Mesodermal cell (in vitro differentiated cells): ENCODE results near the gene LYZL1.
"Not testable (repeated sequence)": the region's sequence is repeated elsewhere in the genome, so short reads cannot be mapped to it uniquely, and the experiment has no call there.

ENCODE experiments used
- H3K27ac ChIP-seq: 2 replicates; pipeline ENCODE4 v1.7.0; 2013; ENCODE audit warnings: mild to moderate bottlenecking, low read depth, low read length, moderate library complexity; ENCODE audit not compliant: severe bottlenecking
- H3K36me3 ChIP-seq: 2 replicates; pipeline ENCODE4 v1.7.1; 2013; ENCODE audit warnings: mild to moderate bottlenecking, low read length, moderate library complexity; ENCODE audit not compliant: control insufficient read depth, insufficient read depth
- H3K4me1 ChIP-seq: one replicate; pipeline ENCODE4 v1.7.1; 2013; ENCODE audit warnings: mild to moderate bottlenecking, low read length; ENCODE audit not compliant: insufficient read depth, control insufficient read depth, poor library complexity, severe bottlenecking
- H3K4me3 ChIP-seq: 2 replicates; pipeline ENCODE4 v1.7.0; 2013; ENCODE audit warnings: low read length, control low read depth, mild to moderate bottlenecking; ENCODE audit not compliant: insufficient read depth, poor library complexity, severe bottlenecking; ENCODE audit errors: extremely low read depth
- H3K9me3 ChIP-seq: 2 replicates; pipeline ENCODE4 v1.7.1; 2013; ENCODE audit warnings: mild to moderate bottlenecking, low read length, moderate library complexity; ENCODE audit not compliant: control insufficient read depth
- WGBS, 2 experiments: methylation state at CpG; one replicate each; pipeline ENCODE4 v1.1.5; 2013; ENCODE audit warnings: missing lambda C conversion rate in 2 of 2; ENCODE audit not compliant: insufficient coverage in 2 of 2; 5-methylcytosine and 5-hydroxymethylcytosine counted together

The LYZL1 gene

GRCh38 chr10:29280488-29280840, 8.4 kb upstream of the LYZL1 start:
- Histone ChIP-seq H3K36me3 (no peaks in the 10 kb centered on the region), H3K4me1 (peaks cover 3% of the 10 kb centered on the region), H3K27ac (no peak overlapping the region), H3K4me3 (no peak overlapping the region), H3K9me3 (peaks cover under 1% of the 10 kb centered on the region)
- 90 to 100% methylated on average over 1 to 2 of the region's 3 CpGs for WGBS, 2 experiments

DNA sequence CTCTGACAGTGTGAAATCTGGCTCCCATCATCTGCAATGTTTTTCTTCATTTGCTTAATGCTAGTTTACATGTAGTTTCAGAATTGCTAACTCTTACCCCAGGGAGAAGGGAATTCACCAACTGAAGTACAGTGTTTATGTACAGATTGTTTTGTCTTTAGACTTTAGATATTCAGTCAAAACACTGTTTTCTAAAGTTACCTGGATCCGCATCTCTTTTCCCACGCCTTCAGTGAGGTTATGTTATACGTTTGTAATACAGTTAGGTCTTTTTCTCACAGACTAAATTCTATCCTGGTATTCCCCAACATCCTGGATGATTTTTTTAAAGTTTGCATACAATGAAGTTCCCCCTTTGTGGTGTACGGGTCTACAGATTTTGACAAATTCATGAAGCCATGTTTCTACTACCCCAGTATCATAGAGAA, 3.2 kb upstream of the LYZL1 start:
- Histone ChIP-seq H3K36me3 (no peaks in the 10 kb centered on the region), H3K4me1 (no peaks in the 10 kb centered on the region), H3K9me3 (peaks cover 3% of the 10 kb centered on the region), H3K4me3 (no peak overlapping the region), H3K27ac (no peak overlapping the region)
- WGBS, 2 experiments: 100% methylated on average over 1 of the region's 4 CpGs; no CpG with 5 or more reads in 1 of the 2 experiments

GRCh38 chr10:29287635-29288034, 1.2 kb upstream of the LYZL1 start:
- H3K4me3 ChIP-seq: no peak overlapping the region
- no CpG with 5 or more reads among the region's 4 CpGs for WGBS, 2 experiments
- H3K4me1 ChIP-seq: no peaks in the 10 kb centered on the region
- no peak overlapping the region for H3K27ac ChIP-seq
- H3K9me3 ChIP-seq: peaks cover 3% of the 10 kb centered on the region
- no peaks in the 10 kb centered on the region for H3K36me3 ChIP-seq

DNA sequence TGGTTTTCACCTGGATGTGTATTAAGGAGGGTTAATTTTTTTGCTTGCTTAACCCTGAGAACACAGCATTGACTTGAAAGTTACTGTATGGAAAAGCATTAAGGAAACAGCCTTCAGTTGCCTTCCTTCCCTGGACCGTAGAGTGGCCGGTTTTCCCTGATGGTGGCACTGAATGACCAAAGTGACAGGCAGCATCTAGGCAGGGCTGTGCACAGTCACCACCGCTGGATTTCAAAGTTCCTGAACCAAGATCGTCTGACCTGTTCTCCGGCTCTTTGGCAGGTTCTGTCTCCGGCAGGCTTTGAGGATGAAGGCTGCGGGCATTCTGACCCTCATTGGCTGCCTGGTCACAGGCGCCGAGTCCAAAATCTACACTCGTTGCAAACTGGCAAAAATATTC, 2.7 kb downstream of the LYZL1 start:
- H3K4me3 ChIP-seq, H3K4me1 ChIP-seq, H3K27ac ChIP-seq, H3K36me3 ChIP-seq: not testable (repeated sequence)
- H3K9me3 ChIP-seq: peaks cover 14% of the 10 kb centered on the region
- 82 to 97% methylated on average over 2 to 3 of the region's 10 CpGs for WGBS, 2 experiments

- not testable (repeated sequence) for H3K4me3 ChIP-seq
- H3K9me3 ChIP-seq: peaks cover 17% of the 10 kb centered on the region
- WGBS, 2 experiments: 93 to 96% methylated on average over 12 to 13 of the region's 13 CpGs
These were observed 3.5 kb downstream of the LYZL1 start for GRCh38 chr10:29292406-29292805.

DNA sequence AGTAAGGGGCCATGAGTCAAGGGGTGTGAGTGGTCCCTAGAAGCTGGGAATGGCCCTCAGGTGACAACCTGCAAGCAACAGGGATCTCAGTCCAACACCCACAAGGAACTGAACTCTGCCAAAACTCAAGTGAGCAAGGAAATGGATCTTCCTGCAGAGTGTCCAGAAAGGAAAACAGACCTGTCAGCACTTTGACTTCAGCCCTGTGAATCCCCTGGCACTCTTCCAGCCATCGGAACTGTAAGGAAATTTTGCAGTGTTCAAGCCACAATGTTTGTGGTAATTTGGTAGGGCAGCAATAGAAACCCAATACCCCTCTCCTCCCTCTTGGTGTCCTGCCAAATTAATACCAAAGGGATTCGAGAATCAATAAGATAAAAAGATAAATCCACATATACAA, 6.9 kb downstream of the LYZL1 start:
- Histone ChIP-seq H3K27ac (no peak overlapping the region), H3K36me3 (no peaks in the 10 kb centered on the region), H3K9me3 (peaks cover 36% of the 10 kb centered on the region), H3K4me1 (no peaks in the 10 kb centered on the region), H3K4me3 (no peak overlapping the region)
- no CpG with 5 or more reads among the region's 2 CpGs for WGBS, 2 experiments

More at GRCh38 chr10:29292406-29292805, 3.5 kb downstream of the LYZL1 start:
- not testable (repeated sequence) for H3K4me1 ChIP-seq, H3K36me3 ChIP-seq, H3K27ac ChIP-seq

DNA sequence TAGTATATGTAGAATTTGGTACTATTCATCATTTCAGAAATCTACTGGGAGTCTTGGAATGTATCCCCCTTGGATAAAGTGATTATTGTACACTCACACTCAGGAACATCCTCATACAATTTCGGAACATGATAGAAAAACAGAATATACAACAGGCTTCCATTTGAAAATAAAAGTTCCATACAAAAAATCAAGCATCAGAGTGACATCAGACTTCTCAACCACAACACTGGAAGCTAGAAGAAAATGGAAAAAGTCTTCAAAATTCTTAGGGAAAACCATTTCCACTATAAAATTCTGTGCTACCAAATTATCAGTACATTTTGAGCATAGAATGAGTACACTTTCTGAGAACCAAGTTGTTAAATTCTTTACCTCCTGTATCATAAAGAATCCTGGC, 8.8 kb downstream of the LYZL1 start:
- Histone ChIP-seq H3K9me3 (peaks cover 55% of the 10 kb centered on the region), H3K27ac (no peak overlapping the region), H3K4me1 (no peaks in the 10 kb centered on the region), H3K36me3 (no peaks in the 10 kb centered on the region), H3K4me3 (no peak overlapping the region)
- WGBS, 2 experiments: no CpG with 5 or more reads among the region's 1 CpG

DNA sequence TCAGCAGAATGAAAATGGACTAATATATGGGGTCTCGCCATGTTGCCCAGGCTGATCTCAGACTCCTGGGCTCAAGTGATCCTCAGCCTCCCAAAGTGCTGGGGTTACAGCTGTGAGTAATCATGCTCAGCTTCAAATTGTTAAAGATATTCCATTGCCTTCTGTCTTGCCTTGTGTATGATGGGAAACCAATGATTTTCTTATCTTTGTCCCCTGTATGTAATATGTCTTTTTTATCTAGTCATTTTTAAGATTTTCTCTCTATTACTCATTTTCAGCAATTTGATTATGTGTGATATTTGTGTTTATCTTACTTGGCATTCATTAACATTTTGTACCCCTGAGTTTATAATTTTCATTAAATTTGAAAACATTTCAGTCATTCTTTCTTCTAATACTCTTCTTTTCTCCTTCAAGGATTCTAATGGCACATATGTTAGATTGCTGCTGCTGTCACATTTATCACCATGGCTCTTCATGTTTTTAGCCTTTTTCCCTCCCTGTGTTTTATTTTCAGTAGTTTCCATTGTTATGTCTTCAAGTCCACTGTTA, 12.6 kb downstream of the LYZL1 start:
- 100% methylated on average over 1 of the region's 1 CpG; no CpG with 5 or more reads in 1 of the 2 experiments for WGBS, 2 experiments
- Histone ChIP-seq H3K27ac (no peak overlapping the region), H3K4me3 (no peak overlapping the region), H3K36me3 (no peaks in the 10 kb centered on the region), H3K9me3 (peaks cover 48% of the 10 kb centered on the region), H3K4me1 (peaks cover 8% of the 10 kb centered on the region)

GRCh38 chr10:29302499-29302898, 13.6 kb downstream of the LYZL1 start:
- no peaks in the 10 kb centered on the region for H3K36me3 ChIP-seq
- H3K4me1 ChIP-seq: peaks cover 8% of the 10 kb centered on the region
- 84 to 97% methylated on average over 5 to 6 of the region's 10 CpGs for WGBS, 2 experiments
- H3K27ac ChIP-seq: no peak overlapping the region
- peaks cover 44% of the 10 kb centered on the region for H3K9me3 ChIP-seq
- no peak overlapping the region for H3K4me3 ChIP-seq

- Histone ChIP-seq H3K27ac (no peak overlapping the region), H3K4me1 (peaks cover 8% of the 10 kb centered on the region), H3K4me3 (no peak overlapping the region), H3K9me3 (peaks cover 33% of the 10 kb centered on the region), H3K36me3 (no peaks in the 10 kb centered on the region)
- WGBS, 2 experiments: 42 to 64% methylated on average over 4 to 5 of the region's 6 CpGs
These were observed 15.6 kb downstream of the LYZL1 start for GRCh38 chr10:29304264-29304994.

DNA sequence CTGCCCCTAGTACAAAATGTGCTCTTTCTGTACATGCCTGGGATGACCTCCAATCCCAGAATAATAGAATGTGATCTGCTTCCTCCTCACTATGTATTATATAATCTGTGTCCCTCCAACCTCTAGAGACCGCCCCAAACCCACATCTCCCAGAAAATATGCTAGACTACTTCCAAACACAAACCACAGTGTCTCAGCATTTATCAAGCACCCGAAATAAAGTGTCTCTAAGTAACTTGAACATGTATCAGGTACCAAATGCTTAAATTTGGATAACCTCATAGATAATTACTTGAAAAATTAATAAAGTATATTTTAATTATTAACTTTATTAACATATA, 16.1 kb downstream of the LYZL1 start:
- H3K27ac ChIP-seq: no peak overlapping the region
- H3K4me3 ChIP-seq: no peak overlapping the region
- 100% methylated on average over 1 of the region's 2 CpGs; no CpG with 5 or more reads in 1 of the 2 experiments for WGBS, 2 experiments

More for the DNA sequence above, 16.1 kb downstream of the LYZL1 start:
- H3K4me1 ChIP-seq: peaks cover 8% of the 10 kb centered on the region
- peaks cover 28% of the 10 kb centered on the region for H3K9me3 ChIP-seq
- no peaks in the 10 kb centered on the region for H3K36me3 ChIP-seq
